Measurements from ENCODE around the gene CDCA4.

DNA sequence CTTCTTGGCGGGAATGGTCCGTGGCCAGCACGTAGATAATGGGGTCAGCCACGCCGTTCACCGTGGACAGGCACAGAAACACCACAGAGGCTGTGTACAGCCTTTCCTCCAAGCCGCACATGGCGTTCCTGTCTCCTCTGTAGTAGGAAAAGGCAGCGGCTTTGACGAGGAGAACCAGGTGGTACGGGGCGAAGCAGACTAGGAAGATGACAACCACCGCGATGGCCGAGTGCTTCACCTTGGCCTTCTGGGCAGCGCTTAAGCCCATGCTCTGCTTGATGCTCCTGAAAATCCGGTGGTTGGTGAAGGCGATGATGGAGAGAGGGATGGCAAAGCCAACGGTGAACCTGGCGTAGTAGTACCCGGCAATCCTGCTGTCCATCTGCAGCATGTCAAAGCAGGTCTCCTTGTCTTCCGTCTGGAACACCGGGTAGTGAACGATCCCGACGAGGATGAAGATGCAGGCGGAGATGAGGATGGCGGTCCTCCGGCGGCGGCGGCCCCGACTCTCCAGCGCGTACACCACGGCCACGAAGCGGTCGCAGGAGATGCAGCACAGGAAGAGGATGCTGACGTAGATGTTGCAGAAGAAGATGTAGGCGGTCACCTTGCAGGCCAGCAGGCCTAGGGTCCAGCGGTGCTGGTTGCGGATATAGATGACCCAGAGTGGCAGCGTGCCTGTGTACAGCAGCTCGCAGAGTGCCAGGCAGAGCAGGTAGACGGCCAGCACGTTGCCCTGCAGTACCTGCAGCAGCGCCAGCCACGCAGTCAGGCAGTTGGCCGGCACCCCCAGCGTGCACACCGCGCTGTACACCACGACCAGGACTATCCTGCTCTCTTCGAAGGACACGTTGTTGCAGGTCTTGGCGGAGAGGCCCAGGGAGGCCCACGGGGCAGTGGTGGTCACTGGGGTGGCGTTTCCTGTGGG is 30.6 kb upstream of the CDCA4 start:
- TF ChIP-seq POLR2A (IDR thresholded peaks at IDR 0.05), result no peak
- TF ChIP-seq, protein P1, sequence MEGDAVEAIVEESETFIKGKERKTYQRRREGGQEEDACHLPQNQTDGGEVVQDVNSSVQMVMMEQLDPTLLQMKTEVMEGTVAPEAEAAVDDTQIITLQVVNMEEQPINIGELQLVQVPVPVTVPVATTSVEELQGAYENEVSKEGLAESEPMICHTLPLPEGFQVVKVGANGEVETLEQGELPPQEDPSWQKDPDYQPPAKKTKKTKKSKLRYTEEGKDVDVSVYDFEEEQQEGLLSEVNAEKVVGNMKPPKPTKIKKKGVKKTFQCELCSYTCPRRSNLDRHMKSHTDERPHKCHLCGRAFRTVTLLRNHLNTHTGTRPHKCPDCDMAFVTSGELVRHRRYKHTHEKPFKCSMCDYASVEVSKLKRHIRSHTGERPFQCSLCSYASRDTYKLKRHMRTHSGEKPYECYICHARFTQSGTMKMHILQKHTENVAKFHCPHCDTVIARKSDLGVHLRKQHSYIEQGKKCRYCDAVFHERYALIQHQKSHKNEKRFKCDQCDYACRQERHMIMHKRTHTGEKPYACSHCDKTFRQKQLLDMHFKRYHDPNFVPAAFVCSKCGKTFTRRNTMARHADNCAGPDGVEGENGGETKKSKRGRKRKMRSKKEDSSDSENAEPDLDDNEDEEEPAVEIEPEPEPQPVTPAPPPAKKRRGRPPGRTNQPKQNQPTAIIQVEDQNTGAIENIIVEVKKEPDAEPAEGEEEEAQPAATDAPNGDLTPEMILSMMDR (IDR thresholded peaks at IDR 0.05), result no peak

Measured in tibial nerve (tissue), 3 donors.